ENCODE data around the gene RING1.

DNA sequence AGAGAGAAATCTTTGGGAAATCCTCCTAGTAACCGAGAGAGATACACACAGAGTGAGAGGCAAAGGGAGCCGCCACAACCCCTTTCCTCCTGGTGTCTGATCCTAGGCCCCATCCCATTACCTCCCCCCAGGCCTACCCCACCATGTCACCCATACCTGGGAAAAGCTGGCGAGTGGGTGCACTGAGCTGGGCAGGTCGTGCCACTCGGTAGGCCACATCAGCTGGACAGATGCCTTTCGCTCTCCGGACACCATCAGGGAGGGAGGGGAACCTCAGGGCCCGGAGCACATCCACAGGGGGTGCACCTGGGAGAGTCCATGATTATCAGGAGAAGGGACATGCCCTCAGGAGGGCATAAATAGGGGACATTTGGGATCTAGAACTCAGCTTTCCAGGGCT lies 19.1 kb upstream of the RING1 start:
- TF ChIP-seq, protein P1, sequence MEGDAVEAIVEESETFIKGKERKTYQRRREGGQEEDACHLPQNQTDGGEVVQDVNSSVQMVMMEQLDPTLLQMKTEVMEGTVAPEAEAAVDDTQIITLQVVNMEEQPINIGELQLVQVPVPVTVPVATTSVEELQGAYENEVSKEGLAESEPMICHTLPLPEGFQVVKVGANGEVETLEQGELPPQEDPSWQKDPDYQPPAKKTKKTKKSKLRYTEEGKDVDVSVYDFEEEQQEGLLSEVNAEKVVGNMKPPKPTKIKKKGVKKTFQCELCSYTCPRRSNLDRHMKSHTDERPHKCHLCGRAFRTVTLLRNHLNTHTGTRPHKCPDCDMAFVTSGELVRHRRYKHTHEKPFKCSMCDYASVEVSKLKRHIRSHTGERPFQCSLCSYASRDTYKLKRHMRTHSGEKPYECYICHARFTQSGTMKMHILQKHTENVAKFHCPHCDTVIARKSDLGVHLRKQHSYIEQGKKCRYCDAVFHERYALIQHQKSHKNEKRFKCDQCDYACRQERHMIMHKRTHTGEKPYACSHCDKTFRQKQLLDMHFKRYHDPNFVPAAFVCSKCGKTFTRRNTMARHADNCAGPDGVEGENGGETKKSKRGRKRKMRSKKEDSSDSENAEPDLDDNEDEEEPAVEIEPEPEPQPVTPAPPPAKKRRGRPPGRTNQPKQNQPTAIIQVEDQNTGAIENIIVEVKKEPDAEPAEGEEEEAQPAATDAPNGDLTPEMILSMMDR (IDR thresholded peaks at IDR 0.05), result no peak
- no peak for TF ChIP-seq POLR2A (IDR thresholded peaks at IDR 0.05)

Data from uterus (tissue), 2 donors.